Neural cell (in vitro differentiated cells): ENCODE results near the gene CAGE1.

Experiments
- CTCF ChIP-seq: fragments of 450-650 bp; IDR thresholded peaks from 2 replicates; pipeline ENCODE4 v1.5.1; 2014; ENCODE audit warnings: antibody characterized with exemption, mild to moderate bottlenecking, moderate library complexity; ENCODE audit not compliant: poor library complexity, severe bottlenecking
- EP300 ChIP-seq: fragments of 450-650 bp; conservative IDR thresholded peaks from 2 replicates; pipeline ENCODE4 v1.6.1; 2014; ENCODE audit warnings: antibody characterized with exemption, mild to moderate bottlenecking, moderate library complexity; ENCODE audit not compliant: poor library complexity, severe bottlenecking
- POLR2AphosphoS5 ChIP-seq: IDR thresholded peaks from 2 replicates; pipeline ENCODE4 v1.6.1; 2012
- SMC3 ChIP-seq: fragments of 450-650 bp; conservative IDR thresholded peaks from 2 replicates; pipeline ENCODE4 v1.6.1; 2014; ENCODE audit warnings: antibody characterized with exemption, mild to moderate bottlenecking, moderate library complexity; ENCODE audit not compliant: poor library complexity

GRCh38 chr6:7425808-7426190 is 36.3 kb upstream of the CAGE1 start:
- TF ChIP-seq CTCF (no peak), EP300 (no peak), POLR2AphosphoS5 (no peak), SMC3 (no peak)
